HCT116 (cell line): ENCODE data around the gene NRP1.

Experiments
- EZH2 ChIP-seq: fragments of 200-600 bp; sonication (generic); IDR thresholded peaks from 2 replicates; pipeline ENCODE4 v1.6.1; 2017; ENCODE audit warnings: antibody characterized with exemption, mixed run types
- JUND ChIP-seq: IDR thresholded peaks from 2 replicates; pipeline ENCODE4 v1.6.1; 2012
- RAD21 ChIP-seq: IDR thresholded peaks from 2 replicates; pipeline ENCODE4 v1.6.1; 2012; ENCODE audit warnings: low read depth, mild to moderate bottlenecking
- TF ChIP-seq, protein P1 (sequence below), 3 experiments: fragments of 200-600 bp in 1 of 3; sonication (generic) in 1 of 3; IDR thresholded peaks in 2 of 3; conservative IDR thresholded peaks in 1 of 3; 2 replicates each; pipeline ENCODE4 v1.5.1; 2012 to 2017; ENCODE audit warnings: low read depth in 2 of 3, low read length in 2 of 3, antibody characterized with exemption in 1 of 3, borderline replicate concordance in 1 of 3, control low read depth in 1 of 3, mild to moderate bottlenecking in 1 of 3, mixed read lengths in 1 of 3, mixed run types in 1 of 3, moderate library complexity in 1 of 3; ENCODE audit not compliant: insufficient read depth in 1 of 3
- TF ChIP-seq, protein P2 (sequence below): IDR thresholded peaks from 2 replicates; pipeline ENCODE4 v1.6.1; 2012; ENCODE audit warnings: low read depth

DNA sequence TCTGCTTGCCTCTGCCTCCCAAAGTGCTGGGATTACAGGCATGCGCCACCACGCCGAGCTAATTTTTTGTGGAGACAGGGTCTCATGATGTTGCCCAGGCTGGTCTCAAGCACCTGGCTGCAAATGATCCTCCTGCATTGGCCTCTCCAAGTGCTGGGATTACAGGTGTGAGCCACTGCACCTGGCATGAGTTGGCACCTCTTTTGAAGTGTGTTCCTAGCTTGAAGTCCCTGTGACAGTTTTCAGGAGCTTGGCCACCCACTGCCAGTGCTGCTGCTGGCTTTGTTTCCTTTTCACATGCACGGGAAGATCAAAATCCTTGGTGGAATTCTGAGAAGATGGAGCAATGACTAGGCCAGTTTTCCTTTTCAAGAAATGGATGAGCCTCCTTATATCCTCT lies 126.3 kb downstream of the NRP1 start:
- TF ChIP-seq RAD21, result no peak
- no peak for TF ChIP-seq JUND
- TF ChIP-seq, protein P1, sequence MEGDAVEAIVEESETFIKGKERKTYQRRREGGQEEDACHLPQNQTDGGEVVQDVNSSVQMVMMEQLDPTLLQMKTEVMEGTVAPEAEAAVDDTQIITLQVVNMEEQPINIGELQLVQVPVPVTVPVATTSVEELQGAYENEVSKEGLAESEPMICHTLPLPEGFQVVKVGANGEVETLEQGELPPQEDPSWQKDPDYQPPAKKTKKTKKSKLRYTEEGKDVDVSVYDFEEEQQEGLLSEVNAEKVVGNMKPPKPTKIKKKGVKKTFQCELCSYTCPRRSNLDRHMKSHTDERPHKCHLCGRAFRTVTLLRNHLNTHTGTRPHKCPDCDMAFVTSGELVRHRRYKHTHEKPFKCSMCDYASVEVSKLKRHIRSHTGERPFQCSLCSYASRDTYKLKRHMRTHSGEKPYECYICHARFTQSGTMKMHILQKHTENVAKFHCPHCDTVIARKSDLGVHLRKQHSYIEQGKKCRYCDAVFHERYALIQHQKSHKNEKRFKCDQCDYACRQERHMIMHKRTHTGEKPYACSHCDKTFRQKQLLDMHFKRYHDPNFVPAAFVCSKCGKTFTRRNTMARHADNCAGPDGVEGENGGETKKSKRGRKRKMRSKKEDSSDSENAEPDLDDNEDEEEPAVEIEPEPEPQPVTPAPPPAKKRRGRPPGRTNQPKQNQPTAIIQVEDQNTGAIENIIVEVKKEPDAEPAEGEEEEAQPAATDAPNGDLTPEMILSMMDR (IDR thresholded peaks at IDR 0.05 in 2 of 3, conservative IDR thresholded peaks at IDR 0.05 in 1 of 3; ENCODE audit: borderline replicate concordance in 1 of 3, insufficient read depth in 1 of 3, low read depth in 2 of 3, low read length in 2 of 3), result no peak
- no peak for TF ChIP-seq EZH2
- TF ChIP-seq, protein P2, sequence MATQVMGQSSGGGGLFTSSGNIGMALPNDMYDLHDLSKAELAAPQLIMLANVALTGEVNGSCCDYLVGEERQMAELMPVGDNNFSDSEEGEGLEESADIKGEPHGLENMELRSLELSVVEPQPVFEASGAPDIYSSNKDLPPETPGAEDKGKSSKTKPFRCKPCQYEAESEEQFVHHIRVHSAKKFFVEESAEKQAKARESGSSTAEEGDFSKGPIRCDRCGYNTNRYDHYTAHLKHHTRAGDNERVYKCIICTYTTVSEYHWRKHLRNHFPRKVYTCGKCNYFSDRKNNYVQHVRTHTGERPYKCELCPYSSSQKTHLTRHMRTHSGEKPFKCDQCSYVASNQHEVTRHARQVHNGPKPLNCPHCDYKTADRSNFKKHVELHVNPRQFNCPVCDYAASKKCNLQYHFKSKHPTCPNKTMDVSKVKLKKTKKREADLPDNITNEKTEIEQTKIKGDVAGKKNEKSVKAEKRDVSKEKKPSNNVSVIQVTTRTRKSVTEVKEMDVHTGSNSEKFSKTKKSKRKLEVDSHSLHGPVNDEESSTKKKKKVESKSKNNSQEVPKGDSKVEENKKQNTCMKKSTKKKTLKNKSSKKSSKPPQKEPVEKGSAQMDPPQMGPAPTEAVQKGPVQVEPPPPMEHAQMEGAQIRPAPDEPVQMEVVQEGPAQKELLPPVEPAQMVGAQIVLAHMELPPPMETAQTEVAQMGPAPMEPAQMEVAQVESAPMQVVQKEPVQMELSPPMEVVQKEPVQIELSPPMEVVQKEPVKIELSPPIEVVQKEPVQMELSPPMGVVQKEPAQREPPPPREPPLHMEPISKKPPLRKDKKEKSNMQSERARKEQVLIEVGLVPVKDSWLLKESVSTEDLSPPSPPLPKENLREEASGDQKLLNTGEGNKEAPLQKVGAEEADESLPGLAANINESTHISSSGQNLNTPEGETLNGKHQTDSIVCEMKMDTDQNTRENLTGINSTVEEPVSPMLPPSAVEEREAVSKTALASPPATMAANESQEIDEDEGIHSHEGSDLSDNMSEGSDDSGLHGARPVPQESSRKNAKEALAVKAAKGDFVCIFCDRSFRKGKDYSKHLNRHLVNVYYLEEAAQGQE, result no peak
